ENCODE results near the gene SMAD1.

The SMAD1 gene

DNA sequence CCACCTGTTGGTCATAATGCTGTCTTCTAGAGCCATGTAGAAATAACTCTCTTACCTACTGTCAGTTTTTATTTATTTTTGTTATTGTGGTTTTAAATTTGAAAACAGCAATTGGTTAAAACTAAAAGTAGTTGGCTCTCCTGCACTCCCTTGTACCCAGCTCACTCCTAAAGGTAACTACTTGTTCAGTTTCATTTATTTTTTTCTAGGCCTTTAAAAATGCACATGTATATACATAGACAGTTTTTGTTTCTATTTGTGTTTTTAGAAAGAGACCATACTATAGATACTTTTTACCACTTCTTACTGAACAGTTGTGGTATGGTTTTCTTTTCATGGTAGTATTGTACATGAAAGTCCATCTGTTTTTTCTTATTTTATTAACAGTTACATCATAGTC is 16.8 kb downstream of the SMAD1 start:
- Histone ChIP-seq H3K4me3 (ENCODE audit: low read length in 2 of 2) (no peak overlapping the region), H3K4me1 (ENCODE audit: control insufficient read depth in 2 of 2, insufficient read depth in 2 of 2, low read length in 2 of 2) (peaks cover 0 to 17% of the 10 kb centered on the region in 2 donors), H3K9ac (ENCODE audit: low read depth in 1 of 2, low read length in 2 of 2) (no peak overlapping the region), H3K27me3 (ENCODE audit: control insufficient read depth in 2 of 2, insufficient read depth in 2 of 2, low read length in 2 of 2) (no peaks in the 10 kb centered on the region), H3K36me3 (ENCODE audit: control insufficient read depth in 2 of 2, insufficient read depth in 2 of 2, low read length in 2 of 2) (no peaks in the 10 kb centered on the region), H3K27ac (ENCODE audit: low read depth in 2 of 2, low read length in 2 of 2) (no peak overlapping the region), H3K9me3 (ENCODE audit: control insufficient read depth in 2 of 2, low read length in 2 of 2) (no peaks in the 10 kb centered on the region)

DNA sequence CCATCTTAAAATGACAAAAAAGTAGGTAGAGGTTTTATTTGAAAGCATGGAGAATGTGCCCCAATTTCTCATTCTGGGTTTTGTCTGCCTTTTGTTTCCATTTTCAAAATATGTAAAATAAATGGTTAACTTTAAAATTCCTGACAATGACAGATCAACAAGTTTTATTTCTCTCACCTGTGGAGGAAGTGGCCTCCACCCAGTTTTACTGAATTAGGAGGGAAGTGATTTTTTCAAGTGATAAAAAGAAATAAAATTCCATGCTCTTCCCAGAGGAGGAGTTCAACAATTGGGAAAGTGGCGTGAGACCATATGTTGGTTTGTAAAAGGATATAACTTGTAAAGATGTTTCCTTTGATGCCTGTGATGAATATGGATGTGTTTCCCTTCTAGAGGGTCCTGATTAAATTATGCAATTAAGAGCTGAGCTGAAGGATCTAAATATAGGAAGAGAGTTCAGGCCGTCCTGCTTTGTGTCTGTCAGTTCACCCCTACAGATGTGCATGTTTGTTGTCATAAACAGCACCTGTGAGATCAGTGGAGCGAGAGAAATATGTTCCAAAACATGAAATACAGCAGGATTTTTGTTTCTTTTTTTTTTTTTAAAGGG is 19.5 kb downstream of the SMAD1 start:
- H3K4me1 ChIP-seq (ENCODE audit: control insufficient read depth in 2 of 2, insufficient read depth in 2 of 2, low read length in 2 of 2) = peaks cover 3 to 19% of the 10 kb centered on the region in 2 donors
- H3K9me3 ChIP-seq (ENCODE audit: control insufficient read depth in 2 of 2, low read length in 2 of 2) = no peaks in the 10 kb centered on the region
- no peak overlapping the region for H3K9ac ChIP-seq (ENCODE audit: low read depth in 1 of 2, low read length in 2 of 2)
- H3K36me3 ChIP-seq (ENCODE audit: control insufficient read depth in 2 of 2, insufficient read depth in 2 of 2, low read length in 2 of 2) = no peaks in the 10 kb centered on the region
- peak overlapping the region in 1 of 2 donors; percentile 2 for H3K27ac ChIP-seq (ENCODE audit: low read depth in 2 of 2, low read length in 2 of 2)
- no peaks in the 10 kb centered on the region for H3K27me3 ChIP-seq (ENCODE audit: control insufficient read depth in 2 of 2, insufficient read depth in 2 of 2, low read length in 2 of 2)
- no peak overlapping the region for H3K4me3 ChIP-seq (ENCODE audit: low read length in 2 of 2)

DNA sequence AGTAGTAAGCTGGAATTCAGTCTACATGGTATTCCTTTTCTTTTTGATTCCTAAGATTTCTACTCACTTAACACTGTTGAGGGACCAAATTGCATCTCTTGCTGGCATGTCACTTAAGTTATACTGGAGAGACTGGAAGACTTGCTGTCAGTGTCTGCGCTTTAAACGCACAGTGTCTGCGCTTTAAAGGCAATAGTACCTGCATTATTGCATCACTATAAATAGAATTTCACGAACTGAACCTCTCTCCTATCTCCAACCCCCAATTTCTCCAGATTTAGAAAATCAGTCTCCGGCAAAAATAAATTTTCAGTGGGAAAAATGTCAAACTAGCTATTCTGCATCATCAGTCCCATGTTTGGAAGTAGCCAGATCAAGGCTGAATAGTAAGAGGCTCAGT is 21.2 kb downstream of the SMAD1 start:
- no peaks in the 10 kb centered on the region for H3K36me3 ChIP-seq (ENCODE audit: control insufficient read depth in 2 of 2, insufficient read depth in 2 of 2, low read length in 2 of 2)
- no peak overlapping the region for H3K9ac ChIP-seq (ENCODE audit: low read depth in 1 of 2, low read length in 2 of 2)
- H3K4me3 ChIP-seq (ENCODE audit: low read length in 2 of 2) = no peak overlapping the region
- no peaks in the 10 kb centered on the region for H3K9me3 ChIP-seq (ENCODE audit: control insufficient read depth in 2 of 2, low read length in 2 of 2)
- peaks cover 6 to 15% of the 10 kb centered on the region in 2 donors for H3K4me1 ChIP-seq (ENCODE audit: control insufficient read depth in 2 of 2, insufficient read depth in 2 of 2, low read length in 2 of 2)
- H3K27me3 ChIP-seq (ENCODE audit: control insufficient read depth in 2 of 2, insufficient read depth in 2 of 2, low read length in 2 of 2) = no peaks in the 10 kb centered on the region
- H3K27ac ChIP-seq (ENCODE audit: low read depth in 2 of 2, low read length in 2 of 2) = peak overlapping the region; percentile 25 to 31

DNA sequence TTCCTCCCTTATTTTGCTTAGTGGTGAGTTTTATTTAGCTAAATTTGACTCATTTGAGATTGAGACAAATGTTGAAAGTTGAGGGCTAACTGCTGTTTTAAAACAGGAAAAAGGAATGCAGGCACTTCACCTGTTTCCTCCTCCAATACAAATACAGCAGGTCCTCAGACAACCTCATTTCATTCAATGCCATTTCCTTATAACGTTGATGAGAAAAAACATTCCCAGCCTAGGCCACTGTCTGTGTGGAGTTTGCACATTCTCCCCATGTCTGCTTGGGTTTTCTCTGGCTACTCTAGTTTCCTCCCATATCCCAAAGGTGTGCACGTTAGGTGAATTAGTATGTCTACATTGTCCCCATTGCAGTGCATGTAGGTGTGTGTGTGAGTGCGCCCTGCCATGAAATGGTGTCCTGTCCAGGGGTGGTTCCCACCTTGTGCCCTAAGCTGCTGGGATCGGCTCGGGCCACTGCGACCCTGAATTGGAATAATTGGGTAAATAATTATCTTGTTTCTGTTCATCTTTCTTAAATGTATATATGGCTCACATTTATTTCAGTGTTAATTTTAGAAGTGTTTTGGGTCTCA is 21.9 kb downstream of the SMAD1 start:
- Histone ChIP-seq H3K27me3 (ENCODE audit: control insufficient read depth in 2 of 2, insufficient read depth in 2 of 2, low read length in 2 of 2) (no peaks in the 10 kb centered on the region), H3K4me1 (ENCODE audit: control insufficient read depth in 2 of 2, insufficient read depth in 2 of 2, low read length in 2 of 2) (peaks cover 7 to 15% of the 10 kb centered on the region in 2 donors), H3K36me3 (ENCODE audit: control insufficient read depth in 2 of 2, insufficient read depth in 2 of 2, low read length in 2 of 2) (no peaks in the 10 kb centered on the region), H3K9me3 (ENCODE audit: control insufficient read depth in 2 of 2, low read length in 2 of 2) (no peaks in the 10 kb centered on the region), H3K9ac (ENCODE audit: low read depth in 1 of 2, low read length in 2 of 2) (no peak overlapping the region), H3K27ac (ENCODE audit: low read depth in 2 of 2, low read length in 2 of 2) (peak overlapping the region in 1 of 2 donors; percentile 25), H3K4me3 (ENCODE audit: low read length in 2 of 2) (peak overlapping the region in 1 of 2 donors; percentile 0)

DNA sequence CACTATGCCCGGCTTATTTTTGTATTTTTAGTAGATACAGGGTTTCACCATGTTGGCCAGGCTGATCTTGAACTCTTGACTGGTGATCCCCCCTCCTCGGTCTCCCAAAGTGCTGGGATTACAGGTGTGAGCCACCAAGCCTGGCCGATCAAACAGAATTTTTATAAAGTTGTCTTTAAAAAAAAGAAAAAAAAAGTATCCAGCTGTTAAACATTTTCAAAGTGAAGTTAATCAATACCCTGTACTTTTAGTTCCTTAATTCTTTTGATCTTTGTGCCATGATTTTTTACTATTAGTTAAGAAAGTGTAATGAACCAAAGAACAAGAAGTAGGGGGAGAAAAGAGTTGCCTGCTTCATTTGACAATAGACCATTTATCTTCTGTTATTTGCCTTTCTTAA is 24.3 kb downstream of the SMAD1 start:
- no peak overlapping the region for H3K27ac ChIP-seq (ENCODE audit: low read depth in 2 of 2, low read length in 2 of 2)

DNA sequence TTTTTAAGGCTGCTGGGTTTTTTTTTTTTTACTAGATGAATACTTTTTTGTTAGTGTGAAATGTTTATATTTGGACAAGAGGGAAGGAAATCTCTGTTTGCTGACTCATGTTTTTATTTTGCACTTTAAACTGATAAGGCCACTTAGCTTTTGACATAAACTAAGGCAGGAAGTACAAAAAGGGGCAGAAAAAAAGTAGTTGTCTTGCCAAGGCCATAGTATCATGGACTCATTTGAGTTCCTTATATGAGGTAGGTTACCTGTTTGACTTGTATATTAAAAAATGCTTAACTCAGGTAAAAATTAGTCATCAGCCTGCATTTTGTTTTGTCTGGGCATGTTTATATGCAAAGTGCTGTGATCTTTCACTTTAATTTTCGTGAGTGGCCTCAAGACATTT is 26.0 kb downstream of the SMAD1 start:
- Histone ChIP-seq H3K9ac (ENCODE audit: low read depth in 1 of 2, low read length in 2 of 2) (no peak overlapping the region), H3K36me3 (ENCODE audit: control insufficient read depth in 2 of 2, insufficient read depth in 2 of 2, low read length in 2 of 2) (no peaks in the 10 kb centered on the region), H3K9me3 (ENCODE audit: control insufficient read depth in 2 of 2, low read length in 2 of 2) (no peaks in the 10 kb centered on the region), H3K27me3 (ENCODE audit: control insufficient read depth in 2 of 2, insufficient read depth in 2 of 2, low read length in 2 of 2) (no peaks in the 10 kb centered on the region), H3K4me1 (ENCODE audit: control insufficient read depth in 2 of 2, insufficient read depth in 2 of 2, low read length in 2 of 2) (peaks cover 7 to 13% of the 10 kb centered on the region in 2 donors), H3K4me3 (ENCODE audit: low read length in 2 of 2) (no peak overlapping the region), H3K27ac (ENCODE audit: low read depth in 2 of 2, low read length in 2 of 2) (no peak overlapping the region)

More for the DNA sequence above, 24.3 kb downstream of the SMAD1 start:
- H3K4me3 ChIP-seq (ENCODE audit: low read length in 2 of 2) = no peak overlapping the region
- no peak overlapping the region for H3K9ac ChIP-seq (ENCODE audit: low read depth in 1 of 2, low read length in 2 of 2)
- H3K9me3 ChIP-seq (ENCODE audit: control insufficient read depth in 2 of 2, low read length in 2 of 2) = no peaks in the 10 kb centered on the region
- H3K27me3 ChIP-seq (ENCODE audit: control insufficient read depth in 2 of 2, insufficient read depth in 2 of 2, low read length in 2 of 2) = no peaks in the 10 kb centered on the region
- H3K36me3 ChIP-seq (ENCODE audit: control insufficient read depth in 2 of 2, insufficient read depth in 2 of 2, low read length in 2 of 2) = no peaks in the 10 kb centered on the region
- H3K4me1 ChIP-seq (ENCODE audit: control insufficient read depth in 2 of 2, insufficient read depth in 2 of 2, low read length in 2 of 2) = peaks cover 7 to 15% of the 10 kb centered on the region in 2 donors

DNA sequence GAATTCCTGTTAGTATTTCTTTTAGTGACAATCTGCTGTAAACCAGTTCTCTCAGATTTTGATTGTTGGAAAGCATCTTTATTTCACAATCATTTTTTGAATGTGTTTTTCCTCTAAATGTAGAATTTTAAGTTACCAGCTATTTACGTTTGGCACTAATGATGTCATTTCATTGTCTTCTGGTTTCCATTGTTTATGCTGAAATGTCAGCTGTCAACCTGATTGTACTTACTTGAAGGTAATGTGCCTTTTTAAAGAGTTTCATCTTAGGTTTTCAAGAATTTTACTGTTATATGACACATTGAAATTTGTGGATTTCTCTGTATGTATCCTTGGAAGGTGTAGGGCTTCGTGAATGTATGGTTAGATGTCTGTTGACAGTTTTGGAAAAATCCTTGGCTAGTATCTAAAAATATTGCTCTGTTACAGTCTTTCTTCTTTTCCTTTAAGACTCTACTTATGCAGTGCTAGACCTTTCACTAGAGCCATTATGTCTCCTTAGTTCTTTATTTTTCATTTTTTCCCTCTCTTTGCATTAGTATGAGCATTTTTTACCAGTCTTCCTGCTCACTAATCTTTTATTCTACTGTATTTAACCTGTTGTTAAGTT is 30.4 kb downstream of the SMAD1 start:
- no peaks in the 10 kb centered on the region for H3K27me3 ChIP-seq (ENCODE audit: control insufficient read depth in 2 of 2, insufficient read depth in 2 of 2, low read length in 2 of 2)
- peaks cover 2 to 4% of the 10 kb centered on the region in 2 donors for H3K36me3 ChIP-seq (ENCODE audit: control insufficient read depth in 2 of 2, insufficient read depth in 2 of 2, low read length in 2 of 2)
- no peak overlapping the region for H3K9ac ChIP-seq (ENCODE audit: low read depth in 1 of 2, low read length in 2 of 2)
- H3K4me1 ChIP-seq (ENCODE audit: control insufficient read depth in 2 of 2, insufficient read depth in 2 of 2, low read length in 2 of 2) = peaks cover 3 to 4% of the 10 kb centered on the region in 2 donors
- no peak overlapping the region for H3K4me3 ChIP-seq (ENCODE audit: low read length in 2 of 2)
- H3K9me3 ChIP-seq (ENCODE audit: control insufficient read depth in 2 of 2, low read length in 2 of 2) = no peaks in the 10 kb centered on the region
- no peak overlapping the region for H3K27ac ChIP-seq (ENCODE audit: low read depth in 2 of 2, low read length in 2 of 2)

DNA sequence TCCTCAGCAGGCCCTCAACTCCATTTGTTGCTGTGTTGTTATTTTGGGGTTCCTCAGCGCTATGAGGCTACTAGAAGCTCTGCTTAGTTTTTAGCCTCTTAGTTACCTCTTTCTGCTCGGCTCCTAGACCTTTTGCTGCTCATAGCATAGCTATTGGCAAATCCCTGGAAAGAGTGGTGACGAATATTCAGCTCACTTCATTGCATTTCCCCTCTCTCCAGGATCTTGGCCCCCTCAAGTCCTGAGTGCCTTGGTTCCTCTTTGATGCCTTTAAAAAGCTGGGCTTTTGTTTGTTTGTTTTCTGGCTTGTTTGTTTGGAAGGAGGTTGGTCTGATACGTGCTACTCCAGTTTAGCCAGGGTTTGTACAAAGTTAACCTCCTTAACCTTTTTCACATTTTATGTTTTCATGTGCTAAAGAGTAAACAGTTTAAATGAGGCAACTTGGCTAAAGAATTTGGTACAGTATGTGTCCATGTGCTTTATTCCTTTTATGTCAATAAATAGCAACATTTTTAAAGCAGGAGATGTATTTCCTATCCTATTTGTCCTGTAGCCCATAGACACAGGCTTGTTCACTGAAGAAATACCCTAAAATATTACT is 31.5 kb downstream of the SMAD1 start:
- H3K27ac ChIP-seq (ENCODE audit: low read depth in 2 of 2, low read length in 2 of 2) = no peak overlapping the region
- no peaks in the 10 kb centered on the region for H3K9me3 ChIP-seq (ENCODE audit: control insufficient read depth in 2 of 2, low read length in 2 of 2)
- H3K27me3 ChIP-seq (ENCODE audit: control insufficient read depth in 2 of 2, insufficient read depth in 2 of 2, low read length in 2 of 2) = no peaks in the 10 kb centered on the region
- peaks cover 4 to 5% of the 10 kb centered on the region in 2 donors for H3K36me3 ChIP-seq (ENCODE audit: control insufficient read depth in 2 of 2, insufficient read depth in 2 of 2, low read length in 2 of 2)
- no peak overlapping the region for H3K4me3 ChIP-seq (ENCODE audit: low read length in 2 of 2)
- peaks cover 0 to 3% of the 10 kb centered on the region in 2 donors for H3K4me1 ChIP-seq (ENCODE audit: control insufficient read depth in 2 of 2, insufficient read depth in 2 of 2, low read length in 2 of 2)
- no peak overlapping the region for H3K9ac ChIP-seq (ENCODE audit: low read depth in 1 of 2, low read length in 2 of 2)

DNA sequence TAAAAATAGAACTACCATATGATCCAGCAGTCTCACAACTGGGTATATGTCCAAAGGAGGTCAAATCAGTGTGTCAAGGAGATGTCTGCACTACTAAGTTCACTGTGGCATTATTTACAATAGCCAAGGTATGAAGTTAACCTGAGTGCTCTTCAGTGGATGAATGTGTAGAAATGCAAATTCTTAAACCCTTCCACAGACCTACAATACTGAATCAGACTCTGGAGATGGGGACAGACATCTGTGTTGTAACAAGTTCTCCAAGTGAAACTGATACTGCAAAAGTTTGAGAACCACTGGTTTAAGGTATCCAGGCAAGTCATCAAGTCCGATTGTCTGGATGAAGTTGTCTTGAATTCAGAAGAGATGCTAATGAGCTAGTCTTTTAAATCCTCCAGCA is 38.5 kb downstream of the SMAD1 start:
- Histone ChIP-seq H3K9me3 (ENCODE audit: control insufficient read depth in 2 of 2, low read length in 2 of 2) (no peaks in the 10 kb centered on the region), H3K27ac (ENCODE audit: low read depth in 2 of 2, low read length in 2 of 2) (no peak overlapping the region), H3K9ac (ENCODE audit: low read depth in 1 of 2, low read length in 2 of 2) (no peak overlapping the region), H3K36me3 (ENCODE audit: control insufficient read depth in 2 of 2, insufficient read depth in 2 of 2, low read length in 2 of 2) (peaks cover 4 to 5% of the 10 kb centered on the region in 2 donors), H3K27me3 (ENCODE audit: control insufficient read depth in 2 of 2, insufficient read depth in 2 of 2, low read length in 2 of 2) (no peaks in the 10 kb centered on the region), H3K4me1 (ENCODE audit: control insufficient read depth in 2 of 2, insufficient read depth in 2 of 2, low read length in 2 of 2) (no peaks in the 10 kb centered on the region), H3K4me3 (ENCODE audit: low read length in 2 of 2) (no peak overlapping the region)

DNA sequence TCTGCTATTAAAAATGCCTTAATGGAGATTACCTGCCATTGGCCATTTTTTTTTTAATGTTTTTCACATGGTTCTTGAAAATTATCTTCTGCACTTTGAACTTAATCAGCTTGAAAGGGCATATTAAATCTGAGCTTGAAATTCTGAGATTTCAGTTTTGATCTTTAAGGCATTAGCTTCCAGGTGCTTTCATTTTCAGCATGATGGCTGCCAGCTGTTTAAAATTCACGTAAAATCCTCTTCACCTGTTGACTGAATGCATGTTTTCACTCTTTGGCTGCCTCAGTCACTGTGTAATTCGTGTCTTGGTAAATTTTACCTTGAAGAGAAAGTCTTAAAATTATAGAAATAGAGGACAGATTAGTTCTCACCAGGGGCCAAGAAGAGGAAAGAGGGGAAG is 39.6 kb downstream of the SMAD1 start:
- Histone ChIP-seq H3K9me3 (ENCODE audit: control insufficient read depth in 2 of 2, low read length in 2 of 2) (no peaks in the 10 kb centered on the region), H3K9ac (ENCODE audit: low read depth in 1 of 2, low read length in 2 of 2) (no peak overlapping the region), H3K27me3 (ENCODE audit: control insufficient read depth in 2 of 2, insufficient read depth in 2 of 2, low read length in 2 of 2) (no peaks in the 10 kb centered on the region), H3K4me1 (ENCODE audit: control insufficient read depth in 2 of 2, insufficient read depth in 2 of 2, low read length in 2 of 2) (no peaks in the 10 kb centered on the region), H3K4me3 (ENCODE audit: low read length in 2 of 2) (no peak overlapping the region), H3K36me3 (ENCODE audit: control insufficient read depth in 2 of 2, insufficient read depth in 2 of 2, low read length in 2 of 2) (peaks cover 2% of the 10 kb centered on the region in 2 donors), H3K27ac (ENCODE audit: low read depth in 2 of 2, low read length in 2 of 2) (no peak overlapping the region)
